GM18861 (cell line): ENCODE results near the gene FTSJ1.
"Not testable (repeated sequence)": the region's sequence is repeated elsewhere in the genome, so short reads cannot be mapped to it uniquely, and the experiment has no call there.

Experiments used
- ATAC-seq: cut with Tn5 transposase; IDR thresholded peaks from one replicate; pipeline ENCODE4 v1.9.1; 2021; ENCODE audit not compliant: unreplicated experiment

The FTSJ1 gene

GRCh38 chrX:48475774-48476577, at the start of gene FTSJ1:
FTSJ1 (plus strand) TSS chrX:48476199; CDS start chrX:48478048, 1,849 bp downstream.
- peak; percentile 88 for ATAC-seq

- ATAC-seq = not testable (repeated sequence)
Observed at GRCh38 chrX:48427027-48427716, 48.8 kb upstream of the FTSJ1 start.

- not testable (repeated sequence) for ATAC-seq
Observed at GRCh38 chrX:48429606-48430005, 46.4 kb upstream of the FTSJ1 start.

GRCh38 chrX:48430166-48430565, 45.8 kb upstream of the FTSJ1 start:
- ATAC-seq = not testable (repeated sequence)

- ATAC-seq = not testable (repeated sequence)
Observed at GRCh38 chrX:48433713-48434112, 42.3 kb upstream of the FTSJ1 start.

GRCh38 chrX:48447201-48447600, 28.8 kb upstream of the FTSJ1 start:
- ATAC-seq = not testable (repeated sequence)

GRCh38 chrX:48450076-48450475, 25.9 kb upstream of the FTSJ1 start:
- no peak for ATAC-seq

- ATAC-seq = no peak
Observed at GRCh38 chrX:48451708-48452107, 24.3 kb upstream of the FTSJ1 start.

- no peak for ATAC-seq
Observed at GRCh38 chrX:48456628-48457331, 19.2 kb upstream of the FTSJ1 start.

- no peak for ATAC-seq
Observed at GRCh38 chrX:48458711-48459110, 17.3 kb upstream of the FTSJ1 start.

GRCh38 chrX:48459483-48459882, 16.5 kb upstream of the FTSJ1 start:
- ATAC-seq = no peak

- no peak for ATAC-seq
Observed at GRCh38 chrX:48460031-48460430, 16.0 kb upstream of the FTSJ1 start.

- ATAC-seq = no peak
Observed at GRCh38 chrX:48460606-48461005, 15.4 kb upstream of the FTSJ1 start.

- ATAC-seq = no peak
Observed at GRCh38 chrX:48461830-48462229, 14.2 kb upstream of the FTSJ1 start.

- no peak for ATAC-seq
Observed at GRCh38 chrX:48465336-48465933, 10.6 kb upstream of the FTSJ1 start.

GRCh38 chrX:48466696-48467095, 9.3 kb upstream of the FTSJ1 start:
- no peak for ATAC-seq

GRCh38 chrX:48467281-48467761, 8.7 kb upstream of the FTSJ1 start:
- no peak for ATAC-seq

- ATAC-seq = no peak
Observed at GRCh38 chrX:48468247-48468671, 7.7 kb upstream of the FTSJ1 start.

- ATAC-seq = no peak
Observed at GRCh38 chrX:48468693-48469691, 7.0 kb upstream of the FTSJ1 start.
